HG03159 (cell line): Measurements from ENCODE around the gene AGO1.
"Not testable (repeated sequence)": the region's sequence is repeated elsewhere in the genome, so short reads cannot be mapped to it uniquely, and the experiment has no call there.

Experiments
- ATAC-seq: cut with Tn5 transposase; IDR thresholded peaks from one replicate; pipeline ENCODE4 v1.9.1; 2021; ENCODE audit warnings: mild to moderate bottlenecking, moderate library complexity; ENCODE audit not compliant: unreplicated experiment

Gene AGO1

DNA sequence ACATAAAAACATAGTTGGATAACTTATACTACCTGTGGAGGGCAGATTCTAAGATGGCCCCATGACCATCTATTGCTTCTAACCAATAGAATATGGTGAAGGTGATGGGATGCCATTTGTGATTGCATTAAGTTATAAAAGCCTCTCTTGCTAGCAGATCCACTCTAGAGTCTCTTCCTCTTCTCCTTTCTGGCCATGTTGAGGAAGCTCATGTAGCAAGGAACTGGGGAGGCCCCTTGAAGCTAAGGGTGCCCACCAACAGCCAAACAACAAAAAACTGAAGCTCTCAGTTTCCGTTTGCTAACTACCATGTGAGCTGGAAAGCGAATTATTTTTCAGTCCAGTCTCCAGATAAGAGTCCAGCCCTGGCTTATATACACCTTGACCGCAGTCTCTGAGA lies 16.0 kb upstream of the AGO1 start:
- no peak for ATAC-seq

DNA sequence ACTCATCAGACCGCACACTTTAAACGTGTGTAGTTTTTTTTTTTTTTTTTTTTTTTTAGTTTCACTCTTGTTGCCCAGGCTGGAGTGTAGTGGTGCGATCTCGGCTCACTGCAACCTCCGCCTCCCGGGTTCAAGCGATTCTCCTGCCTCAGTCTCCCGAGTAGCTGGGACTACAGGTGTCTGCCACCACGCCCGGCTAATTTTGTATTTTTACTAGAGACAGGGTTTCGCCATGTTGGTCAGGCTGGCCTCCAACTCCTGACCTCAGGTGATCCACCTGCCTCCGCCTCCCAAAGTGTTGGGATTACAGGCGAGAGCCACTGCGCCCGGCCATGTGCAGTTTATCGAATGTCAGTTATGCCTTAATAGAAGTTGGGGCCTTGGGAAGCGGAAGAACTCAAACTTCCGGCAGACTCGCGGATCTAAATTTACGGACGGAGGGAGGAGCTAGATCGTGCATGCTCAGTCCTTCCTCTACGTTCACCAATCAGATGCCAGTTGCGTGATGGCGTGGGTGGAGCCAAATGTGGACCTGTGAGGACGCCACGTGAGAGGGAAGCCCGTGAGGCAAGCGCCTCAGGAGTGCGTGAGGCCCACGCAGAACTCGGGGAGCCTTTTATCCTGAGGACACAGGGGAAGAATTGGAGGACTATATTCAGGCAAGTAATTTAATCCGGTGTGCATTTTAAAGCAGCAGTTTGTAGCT lies 13.6 kb upstream of the AGO1 start:
- not testable (repeated sequence) for ATAC-seq

DNA sequence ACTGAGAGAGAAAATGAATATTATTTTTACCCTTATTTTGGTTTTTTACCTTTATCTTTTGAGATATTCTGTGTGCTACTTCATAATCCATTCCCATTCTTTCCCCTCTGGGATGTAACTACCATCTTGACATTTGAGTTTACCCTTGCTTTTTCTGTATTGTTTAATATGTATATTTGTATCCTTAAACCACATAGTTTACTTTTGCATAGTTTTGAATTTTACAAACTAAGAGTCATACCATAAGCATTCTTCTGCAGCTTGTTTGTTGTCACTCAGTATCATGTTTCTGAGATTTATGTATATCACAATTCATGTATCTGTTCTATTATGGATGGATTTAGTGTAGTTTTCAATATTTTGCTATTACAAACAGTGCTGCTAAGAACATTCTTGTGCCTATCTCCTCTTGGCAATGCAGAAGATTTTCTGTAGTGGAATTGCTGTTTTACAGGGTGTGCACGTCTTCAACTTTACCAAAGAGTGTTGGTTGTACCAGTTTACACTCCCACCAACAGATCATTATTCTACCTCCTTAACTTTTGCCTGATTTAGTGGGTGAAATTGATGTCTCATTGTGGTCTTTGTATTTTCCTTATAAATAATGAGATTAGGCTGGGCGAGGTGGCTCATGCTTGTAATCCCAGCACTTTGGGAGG lies 12.2 kb upstream of the AGO1 start:
- ATAC-seq = no peak

DNA sequence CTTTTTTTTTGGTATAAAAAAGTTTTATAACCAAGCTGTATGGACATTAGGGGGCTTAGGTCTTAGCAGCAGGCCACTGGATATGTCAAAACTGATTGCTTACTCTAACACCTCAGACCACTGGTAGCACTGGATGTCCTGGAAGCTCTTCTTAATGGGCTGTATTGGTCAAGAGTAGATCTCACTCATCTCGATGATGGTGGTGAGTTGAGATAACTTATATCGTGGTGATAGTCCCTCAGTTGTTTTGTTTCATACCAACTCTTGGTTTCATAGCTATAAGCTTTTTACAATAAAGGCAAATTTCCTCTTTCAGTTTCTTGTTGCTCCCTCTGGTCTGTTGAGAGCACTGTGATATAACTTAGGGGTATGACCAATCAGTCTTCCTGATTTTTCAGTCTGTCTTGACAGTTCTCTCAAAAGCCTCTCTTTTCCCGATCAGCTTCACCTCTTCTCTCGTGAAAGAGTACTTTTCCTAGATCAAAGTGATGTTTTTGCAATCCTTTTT lies 9.7 kb upstream of the AGO1 start:
- ATAC-seq = no peak

DNA sequence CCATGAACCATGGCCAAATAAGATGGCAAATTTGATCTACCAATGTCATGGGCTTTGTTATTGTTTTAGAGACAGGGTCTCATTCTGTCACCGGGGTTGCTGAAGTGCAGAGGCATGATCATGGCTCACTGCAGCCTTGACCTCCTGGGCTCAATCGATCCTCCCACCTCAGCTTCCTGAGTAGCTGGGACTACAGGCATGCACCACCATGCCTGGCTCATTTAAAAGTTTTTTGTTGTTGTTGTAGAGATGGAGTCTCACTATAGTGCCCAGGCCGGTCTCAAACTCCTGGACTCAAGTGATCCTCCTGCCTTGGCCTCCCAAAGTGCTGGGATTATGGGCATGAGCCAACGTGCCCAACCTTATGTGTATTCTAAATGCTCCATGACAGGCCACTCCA lies 8.9 kb upstream of the AGO1 start:
- not testable (repeated sequence) for ATAC-seq

DNA sequence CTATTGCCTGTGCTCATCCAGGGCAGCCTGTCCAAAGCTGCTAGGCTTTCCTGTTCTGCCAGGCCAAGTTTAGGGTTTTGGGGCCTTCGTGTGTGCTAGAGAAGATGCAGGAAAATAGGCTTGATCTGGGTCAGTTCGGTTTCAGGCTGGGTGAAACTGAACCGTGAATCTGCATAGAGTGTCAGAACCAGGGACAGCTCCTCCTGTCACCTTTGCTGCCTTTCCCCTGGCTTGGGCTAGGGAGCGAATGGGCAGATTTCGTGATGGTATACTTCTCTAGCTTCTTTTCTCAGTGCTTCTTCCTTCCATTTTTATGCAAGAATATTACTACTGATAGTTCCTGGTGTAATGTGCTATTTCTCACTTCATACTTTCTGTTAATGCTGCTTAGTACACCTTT lies 6.0 kb upstream of the AGO1 start:
- no peak for ATAC-seq

DNA sequence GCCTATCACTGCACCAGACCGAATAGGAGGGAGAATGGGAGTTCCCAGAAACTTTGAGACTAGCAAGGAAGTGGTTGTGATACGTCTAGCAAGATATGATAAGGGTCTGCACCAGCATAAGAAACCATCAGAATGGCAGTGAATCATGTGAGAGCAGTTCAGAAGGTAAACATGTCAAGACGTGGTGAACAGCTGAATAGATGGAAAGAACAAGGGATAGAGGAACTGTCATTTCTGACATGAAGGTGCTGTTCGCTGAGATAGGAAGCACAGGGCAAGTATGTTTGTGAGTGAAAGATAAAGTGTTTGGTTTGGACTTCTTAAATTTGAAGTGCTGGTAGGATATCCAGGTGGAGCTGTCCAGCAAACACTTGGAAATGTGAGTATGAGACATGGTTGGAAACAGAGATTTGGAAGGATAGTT lies 1.1 kb upstream of the AGO1 start:
- no peak for ATAC-seq

DNA sequence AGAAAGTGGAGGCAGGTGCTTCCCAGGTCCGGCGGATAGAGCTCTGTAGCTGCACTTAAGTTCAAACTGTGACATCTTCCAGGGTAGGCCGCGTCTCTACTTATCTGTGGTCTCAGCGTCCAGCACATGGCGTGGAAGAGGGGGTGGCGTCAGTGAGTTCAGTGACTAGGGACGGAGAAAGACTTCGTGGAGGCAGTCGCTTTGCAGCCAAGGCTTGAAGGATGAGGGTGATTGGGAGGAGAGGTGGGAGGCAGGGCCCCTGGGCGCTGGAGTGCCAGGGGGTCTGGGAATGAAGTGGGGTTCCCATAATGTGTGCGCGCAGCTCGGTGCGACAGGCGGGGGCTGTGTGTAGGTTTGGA lies 444 bp upstream of the AGO1 start:
- ATAC-seq = no peak

DNA sequence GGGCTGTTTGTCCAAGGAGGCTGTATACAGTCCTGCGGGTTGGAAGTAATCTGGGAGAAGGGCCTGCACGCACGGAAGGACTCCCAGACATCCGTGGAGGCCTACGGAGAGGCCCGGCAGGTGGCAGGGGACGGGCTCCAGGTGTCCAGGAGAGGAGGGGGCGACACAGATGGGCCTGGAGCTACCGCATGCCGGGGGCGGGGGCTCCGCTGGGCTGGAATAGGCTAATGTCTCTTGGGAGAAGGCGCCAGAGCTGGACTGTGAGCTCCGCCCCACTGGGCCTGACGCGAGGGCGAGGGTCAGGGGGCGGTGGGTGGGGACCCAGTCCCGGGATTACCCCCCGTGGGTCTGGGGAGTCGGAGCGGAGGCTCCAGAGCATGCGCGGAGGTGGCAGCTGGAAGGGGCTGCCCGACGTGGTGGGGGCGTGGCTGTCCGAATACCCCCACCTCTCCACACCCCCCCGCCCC lies 659 bp downstream of the AGO1 start:
- peak; percentile 2 for ATAC-seq

DNA sequence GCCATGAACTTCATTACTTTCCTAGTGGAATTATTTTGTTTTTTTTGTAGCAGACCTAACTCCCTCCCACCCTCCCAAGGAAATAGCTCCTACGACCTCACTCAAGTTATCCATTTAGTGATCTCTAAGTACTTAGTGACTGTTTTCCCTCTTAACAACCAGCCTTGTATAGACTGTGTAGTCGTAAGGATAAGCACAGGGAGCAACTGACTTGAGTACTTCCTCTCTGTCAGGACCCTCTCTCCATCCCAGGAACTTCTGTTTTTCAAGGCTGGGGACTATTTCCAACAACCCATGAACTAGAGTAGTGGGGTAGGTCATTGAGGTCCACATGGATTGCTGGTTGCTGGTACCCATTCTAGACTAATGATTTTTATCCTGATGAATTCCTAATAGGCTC lies 1.9 kb downstream of the AGO1 start:
- ATAC-seq = no peak

DNA sequence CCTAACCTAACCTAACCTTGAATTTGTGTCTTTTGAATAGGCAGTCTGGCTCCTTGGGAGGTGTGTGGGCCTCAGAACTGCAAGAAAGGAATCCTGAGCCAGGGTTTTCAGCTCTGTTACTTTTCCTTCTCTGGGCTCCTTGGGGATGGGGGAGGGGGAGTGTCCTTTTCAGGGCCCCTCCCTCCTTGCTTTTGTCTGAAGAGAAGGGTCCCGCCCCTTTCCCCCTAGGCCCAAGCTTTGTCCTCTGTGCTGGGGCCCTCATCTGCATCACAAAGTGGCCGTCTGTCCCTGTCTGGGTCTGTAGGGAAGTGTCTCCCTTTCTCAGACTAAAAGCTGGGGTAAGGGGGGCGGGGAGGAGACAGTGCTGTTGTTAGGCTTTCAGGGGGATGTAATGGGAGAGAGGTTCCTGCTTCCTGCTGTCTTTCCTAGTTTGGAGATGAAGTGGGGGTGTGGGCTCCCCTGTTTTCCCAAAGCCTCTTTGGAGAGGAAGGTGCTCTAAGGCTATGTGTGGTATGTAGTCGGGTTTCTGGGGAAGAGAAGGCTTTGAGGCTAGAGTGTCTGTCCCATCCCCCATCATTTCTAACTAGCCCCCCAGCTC lies 3.1 kb downstream of the AGO1 start:
- ATAC-seq = no peak

DNA sequence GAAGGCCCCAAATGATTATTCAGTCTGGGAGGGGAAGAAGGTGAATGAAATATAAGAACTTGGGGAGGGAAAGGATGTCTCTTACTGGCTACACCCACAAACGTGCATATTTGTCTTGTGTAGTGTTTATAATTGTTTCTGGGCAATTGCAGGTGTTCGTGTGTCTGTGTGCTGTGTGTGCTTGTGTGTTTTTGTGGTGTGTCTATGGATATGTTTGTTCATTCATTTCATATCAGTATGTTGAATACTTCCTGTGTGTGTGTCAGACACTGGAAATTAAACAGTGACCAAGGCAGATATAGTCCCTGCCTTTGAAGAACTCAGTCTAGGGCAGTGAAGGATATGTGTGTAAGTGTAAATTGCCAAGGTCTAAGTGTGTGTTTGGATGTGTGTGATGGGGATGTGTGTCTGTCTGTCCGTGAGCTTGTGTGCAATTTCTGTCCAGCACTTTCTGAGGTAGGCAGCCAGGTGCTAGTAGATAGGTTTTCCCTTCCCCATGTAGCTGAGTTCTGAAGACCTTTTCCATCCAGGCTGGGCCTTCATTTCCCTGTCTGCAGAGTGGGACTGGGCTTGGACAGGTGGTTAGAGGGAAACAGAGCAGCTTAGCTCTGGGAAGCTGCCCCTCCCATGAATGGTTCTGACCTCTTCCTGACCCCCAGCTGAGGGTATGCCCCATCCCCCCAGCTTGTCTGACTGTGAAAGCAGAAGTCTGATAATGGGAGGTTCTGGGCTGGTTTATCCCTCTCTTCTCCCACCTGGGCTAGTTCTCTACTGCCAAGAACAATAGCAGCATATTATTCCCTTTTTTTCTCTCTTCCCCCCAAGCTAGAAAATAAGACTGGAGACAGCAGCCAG lies 3.8 kb downstream of the AGO1 start:
- no peak for ATAC-seq

DNA sequence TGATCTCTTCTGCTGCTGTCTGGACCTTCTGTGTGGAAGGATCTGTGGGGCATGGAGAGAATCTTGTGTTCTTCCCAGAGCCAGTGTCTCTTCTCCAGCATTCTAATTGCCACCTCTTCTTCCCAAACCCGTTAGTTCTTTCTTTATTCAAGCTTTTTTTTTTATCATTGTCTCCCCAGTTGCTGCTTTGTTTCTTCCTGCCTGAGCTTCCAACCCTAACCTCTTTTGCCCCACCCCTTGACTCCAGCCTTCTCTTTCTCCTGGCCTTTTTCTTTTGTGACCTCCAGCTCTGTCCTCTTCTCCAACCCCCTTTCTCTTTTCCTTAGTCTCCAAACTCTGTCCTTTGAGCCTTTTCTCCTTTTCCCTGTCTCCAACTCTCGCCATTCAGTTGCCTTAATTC lies 4.5 kb downstream of the AGO1 start:
- ATAC-seq = no peak

DNA sequence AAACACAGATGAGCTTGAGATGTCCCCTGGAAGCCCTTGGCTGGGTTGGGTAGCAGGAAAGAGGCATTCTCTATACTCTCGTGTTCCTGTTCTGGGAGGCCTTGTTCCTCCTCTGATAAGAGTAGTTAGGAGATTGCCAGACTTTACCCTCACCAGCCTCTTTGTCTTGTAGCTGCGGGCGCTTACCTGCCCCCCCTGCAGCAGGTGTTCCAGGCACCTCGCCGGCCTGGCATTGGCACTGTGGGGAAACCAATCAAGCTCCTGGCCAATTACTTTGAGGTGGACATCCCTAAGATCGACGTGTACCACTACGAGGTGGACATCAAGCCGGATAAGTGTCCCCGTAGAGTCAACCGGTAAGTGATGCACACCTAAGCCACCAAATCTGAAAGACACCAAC lies 5.2 kb downstream of the AGO1 start:
- ATAC-seq = no peak

DNA sequence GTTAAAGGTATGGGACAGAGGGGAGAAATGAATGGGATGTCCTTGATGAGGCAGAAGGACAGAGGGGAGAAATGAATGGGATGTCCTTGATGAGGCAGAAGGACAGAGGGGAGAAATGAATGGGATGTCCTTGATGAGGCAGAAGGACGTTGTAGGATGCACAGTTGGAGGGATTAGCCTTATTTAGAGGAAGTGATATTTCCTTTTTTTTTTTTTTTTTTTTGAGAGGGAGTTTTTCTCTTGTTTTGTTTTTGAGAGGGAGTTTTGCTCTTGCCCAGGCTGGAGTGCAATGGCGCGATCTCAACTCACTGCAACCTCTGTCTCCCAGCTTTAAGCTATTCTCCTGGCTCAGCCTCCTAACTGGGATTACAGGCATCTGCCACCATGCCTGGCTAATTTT lies 6.0 kb downstream of the AGO1 start:
- ATAC-seq = not testable (repeated sequence)

DNA sequence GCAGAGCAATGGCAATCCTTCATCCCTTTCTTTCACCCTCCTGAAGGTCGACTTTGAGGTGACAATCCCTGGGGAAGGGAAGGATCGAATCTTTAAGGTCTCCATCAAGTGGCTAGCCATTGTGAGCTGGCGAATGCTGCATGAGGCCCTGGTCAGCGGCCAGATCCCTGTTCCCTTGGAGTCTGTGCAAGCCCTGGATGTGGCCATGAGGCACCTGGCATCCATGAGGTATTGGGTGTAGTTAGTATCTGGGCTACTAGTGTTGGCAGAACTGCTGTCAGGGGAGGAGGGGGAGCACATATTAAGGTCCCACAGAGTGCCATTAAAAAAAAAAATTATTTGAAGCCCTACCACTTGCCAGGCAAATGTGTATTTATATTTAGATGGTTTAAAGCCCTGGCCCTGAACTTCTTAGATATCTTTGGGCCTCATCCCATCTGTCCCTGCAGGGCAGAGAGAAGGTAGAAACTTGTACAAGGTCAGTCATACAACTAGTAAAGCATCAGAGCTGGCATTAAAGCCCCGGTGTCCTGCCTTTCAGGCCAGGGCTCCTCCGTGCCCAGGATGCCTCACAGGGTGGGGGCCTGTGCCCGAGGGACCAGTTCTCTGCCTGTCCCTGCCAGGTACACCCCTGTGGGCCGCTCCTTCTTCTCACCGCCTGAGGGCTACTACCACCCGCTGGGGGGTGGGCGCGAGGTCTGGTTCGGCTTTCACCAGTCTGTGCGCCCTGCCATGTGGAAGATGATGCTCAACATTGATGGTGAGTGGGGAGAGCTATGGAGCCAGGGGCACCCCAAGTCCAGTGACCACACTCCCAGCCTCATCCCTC lies 10.3 kb downstream of the AGO1 start:
- ATAC-seq = no peak

DNA sequence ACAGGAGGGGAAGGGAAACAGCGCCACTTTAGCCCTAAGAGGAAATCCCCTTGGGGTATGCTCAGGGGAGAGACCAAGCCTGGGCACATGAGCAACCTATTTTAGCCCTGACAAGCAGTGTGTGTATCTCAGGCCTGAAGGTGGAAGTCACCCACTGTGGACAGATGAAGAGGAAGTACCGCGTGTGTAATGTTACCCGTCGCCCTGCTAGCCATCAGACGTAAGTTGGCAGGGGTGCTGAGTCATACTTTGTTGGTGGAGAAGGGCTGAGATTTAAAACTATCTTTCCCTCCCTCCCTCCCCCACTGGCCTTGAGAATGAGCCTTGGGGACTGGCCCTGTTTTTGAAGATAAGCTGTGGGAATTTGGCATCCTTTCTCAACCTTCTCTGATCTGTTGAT lies 11.2 kb downstream of the AGO1 start:
- ATAC-seq = peak; percentile 56

DNA sequence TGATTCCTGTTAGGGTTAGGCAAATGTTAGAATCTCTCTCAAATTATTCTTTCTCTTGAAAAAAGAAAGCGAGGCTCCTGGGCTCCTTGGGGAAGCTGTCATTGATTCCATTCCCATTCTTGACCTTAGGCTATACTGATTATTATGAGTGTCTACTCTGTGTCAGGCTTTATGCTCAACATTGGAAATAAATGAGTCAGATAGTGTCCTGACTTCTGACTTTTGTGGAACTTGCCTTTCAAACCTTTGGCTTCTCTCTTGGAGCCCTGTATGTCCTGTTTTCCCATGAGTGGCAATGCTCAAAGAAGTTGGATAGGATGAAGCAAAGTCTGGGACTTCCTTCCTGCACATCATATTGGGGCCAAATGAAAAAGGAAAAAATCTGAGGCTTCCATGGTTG lies 11.6 kb downstream of the AGO1 start:
- ATAC-seq = no peak

DNA sequence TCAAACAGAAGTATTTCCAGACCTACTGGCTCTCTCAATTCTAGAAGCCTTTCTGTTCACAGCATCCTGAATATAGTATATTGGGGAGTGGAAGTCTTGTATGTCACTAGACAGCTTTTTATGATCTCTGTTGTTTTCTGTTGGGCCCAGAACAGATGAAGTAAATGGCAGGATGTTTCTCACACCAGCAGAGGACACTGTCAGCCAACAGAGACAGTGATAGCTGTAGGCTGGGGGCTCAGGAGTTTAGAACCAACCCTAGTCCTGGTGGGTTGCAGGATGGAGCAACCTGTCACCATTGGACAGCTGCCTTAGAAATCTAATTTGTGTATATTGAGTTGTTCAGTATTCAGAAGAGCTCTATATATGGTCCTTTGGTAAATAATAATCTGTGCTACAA lies 16.9 kb downstream of the AGO1 start:
- no peak for ATAC-seq

DNA sequence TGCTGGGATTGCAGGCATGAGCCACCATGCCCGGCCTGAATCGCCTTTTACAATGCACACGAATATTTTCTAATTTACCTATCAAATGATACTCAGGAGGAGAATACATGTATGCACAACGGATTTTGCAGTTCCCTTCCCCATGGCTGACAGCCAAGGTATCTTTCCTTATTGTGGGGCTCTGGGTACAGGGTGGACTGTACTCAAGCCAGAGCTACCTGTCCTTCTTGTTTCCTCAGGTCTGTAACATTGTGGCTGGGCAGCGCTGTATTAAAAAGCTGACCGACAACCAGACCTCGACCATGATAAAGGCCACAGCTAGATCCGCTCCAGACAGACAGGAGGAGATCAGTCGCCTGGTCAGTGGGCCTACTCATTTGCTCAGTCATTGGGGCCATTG lies 18.2 kb downstream of the AGO1 start:
- ATAC-seq = no peak
